Measurements from ENCODE around the gene EFCAB14. TPM values are rescaled to one million over a fixed set of nuclear protein-coding genes. Genes with fewer than 3 reads are reported as not detected.

EFCAB14 gene
- total and polyA plus RNA-seq, 2 experiments from 2014 or later = 23.3 to 49.0 TPM

GRCh38 chr1:46684670-46685069 is 34.2 kb downstream of the EFCAB14 start:
- Histone ChIP-seq H3K27me3 (ENCODE audit: insufficient read depth) (no peaks in the 10 kb centered on the region), H3F3A (replicated peaks; ENCODE audit: low read depth) (no peaks in the 10 kb centered on the region), H3K36me3 (ENCODE audit: insufficient read depth) (peaks cover 51% of the 10 kb centered on the region), H3K79me2 (replicated peaks; ENCODE audit: insufficient read depth) (no peaks in the 10 kb centered on the region), H3K4me1 (ENCODE audit: insufficient read depth) (no peaks in the 10 kb centered on the region), H3K27ac (ENCODE audit: low read depth) (no peak overlapping the region), H2AFZ (no peak overlapping the region), H4K20me1 (replicated peaks; ENCODE audit: insufficient read depth) (peaks cover 4% of the 10 kb centered on the region; the same call in 1 of the 2 replicates), H3K4me2 (no peak overlapping the region), H3K9me2 (ENCODE audit: insufficient read depth) (no peaks in the 10 kb centered on the region), H3K4me3 (no peak overlapping the region)
- TF ChIP-seq EZH2phosphoT487 (IDR thresholded peaks at IDR 0.05; ENCODE audit: unreplicated experiment) = no peak
- TF ChIP-seq ZNF331 (CRISPR knock-in tag; IDR thresholded peaks at IDR 0.05; ENCODE audit: low read depth) = no peak
- no peak for TF ChIP-seq CREB1 (CRISPR knock-in tag; IDR thresholded peaks at IDR 0.05; ENCODE audit: low read depth)
- no peak for TF ChIP-seq EZH2 (IDR thresholded peaks at IDR 0.05; ENCODE audit: low read depth, unreplicated experiment)
- no peak for TF ChIP-seq POLR2AphosphoS5 (IDR thresholded peaks at IDR 0.05; ENCODE audit: low read depth)
- TF ChIP-seq NANOG (IDR thresholded peaks at IDR 0.05; ENCODE audit: borderline replicate concordance) = no peak
- TF ChIP-seq ZNF462 (CRISPR knock-in tag; IDR thresholded peaks at IDR 0.05) = no peak
- TF ChIP-seq ZNF114 (CRISPR knock-in tag; IDR thresholded peaks at IDR 0.05) = no peak
- no peak for TF ChIP-seq JUNB (IDR thresholded peaks at IDR 0.05; ENCODE audit: unreplicated experiment)
- no peak for TF ChIP-seq STAT1 (IDR thresholded peaks at IDR 0.05; ENCODE audit: unreplicated experiment)
- no peak for TF ChIP-seq ETS1 (IDR thresholded peaks at IDR 0.05)
- no peak for TF ChIP-seq CTCF (conservative IDR thresholded peaks at IDR 0.05; ENCODE audit: low read depth in 2 of 2)
- TF ChIP-seq REST (IDR thresholded peaks at IDR 0.05; ENCODE audit: unreplicated experiment) = no peak
- H3K36me3 Mint-ChIP-seq (ENCODE audit: low read depth) = peaks cover 73% of the 10 kb centered on the region
- H3K27me3 Mint-ChIP-seq (ENCODE audit: insufficient read depth, low read depth, poor library complexity) = peaks cover 3% of the 10 kb centered on the region
- no peak overlapping the region for H3K27ac Mint-ChIP-seq
- no peak overlapping the region for H3K4me3 Mint-ChIP-seq
- ATAC-seq (no peak), DNase-seq (ENCODE audit: low spot score) (no peak)
- no peaks in the 10 kb centered on the region for H3K9me3 Mint-ChIP-seq
- H3K4me1 Mint-ChIP-seq = no peaks in the 10 kb centered on the region; the same call in 2 of the 3 replicates
